Lung (tissue), 12 donors: Measurements from ENCODE around the gene DUSP2. TPM values are rescaled to one million over a fixed set of nuclear protein-coding genes. Genes with fewer than 3 reads are reported as not detected.

Experiments used
- ATAC-seq: fragments of 200-7000 bp; cut with Tn5 transposase; one replicate; pipeline ENCODE4 v1.9.1; 2020; ENCODE audit warnings: moderate number of reproducible peaks; ENCODE audit not compliant: insufficient read depth, low FRiP score
- DNase-seq, 3 donors: peaks; one replicate each; pipeline ENCODE4 v3.0.0-alpha.2; 2013 to 2017
- H3K27ac ChIP-seq, 2 donors: one replicate each; pipeline ENCODE4 v1.5.1; 2013; ENCODE audit warnings: mild to moderate bottlenecking in 2 of 2, moderate library complexity in 2 of 2, control low read depth in 1 of 2, inconsistent platforms in 1 of 2, low read depth in 1 of 2, low read length in 1 of 2
- H3K27me3 ChIP-seq, 3 donors: one replicate each; pipeline ENCODE4 v1.5.1; 2013; ENCODE audit warnings: low read length in 2 of 3; ENCODE audit not compliant: control insufficient read depth in 3 of 3, insufficient read depth in 3 of 3
- H3K36me3 ChIP-seq, 4 donors: one replicate each; pipeline ENCODE4 v1.5.1; 2013; ENCODE audit warnings: low read length in 4 of 4, mild to moderate bottlenecking in 1 of 4, moderate library complexity in 1 of 4; ENCODE audit not compliant: control insufficient read depth in 4 of 4, insufficient read depth in 4 of 4
- H3K4me1 ChIP-seq, 5 donors: one replicate each; pipeline ENCODE4 v1.5.1; 2013; ENCODE audit warnings: low read length in 5 of 5, mild to moderate bottlenecking in 2 of 5, moderate library complexity in 1 of 5; ENCODE audit not compliant: control insufficient read depth in 5 of 5, insufficient read depth in 5 of 5
- H3K4me3 ChIP-seq: one replicate; pipeline ENCODE4 v1.5.1; 2013; ENCODE audit warnings: mild to moderate bottlenecking, control low read depth, moderate library complexity
- H3K9ac ChIP-seq, 2 donors: one replicate each; pipeline ENCODE4 v1.5.1; 2013; ENCODE audit warnings: low read length in 2 of 2, control low read depth in 1 of 2; ENCODE audit not compliant: insufficient read depth in 1 of 2
- H3K9me3 ChIP-seq, 4 donors: one replicate each; pipeline ENCODE4 v1.5.1; 2013; ENCODE audit warnings: low read length in 3 of 4, mild to moderate bottlenecking in 1 of 4, moderate library complexity in 1 of 4; ENCODE audit not compliant: control insufficient read depth in 4 of 4, insufficient read depth in 3 of 4
- WGBS, 2 donors: extraction: QIAGEN DNeasy Blood & Tissue Kit; methylation state at CpG; one replicate each; pipeline ENCODE4 v1.1.7; 2013; 5-methylcytosine and 5-hydroxymethylcytosine counted together
- polyA plus RNA-seq, 2 donors: library from polyadenylated mRNA; stranded (reverse); fragments of 200-250 nt; gene quantifications; one replicate each; pipeline ENCODE4 v1.2.1, GENCODE V29; 2013
- total RNA-seq, 2 donors: library from RNA; depleted of rRNA in 1 of 2; stranded (reverse); fragments of >200 nt in 1 of 2; gene quantifications; one replicate each; pipeline ENCODE4 v1.2.1, GENCODE V29; 2014 to 2021
- TF ChIP-seq, protein P1 (sequence below): IDR thresholded peaks from 2 replicates; pipeline ENCODE4 v1.5.1; 2012; ENCODE audit warnings: mild to moderate bottlenecking; ENCODE audit errors: control extremely low read depth, extremely low read depth
- donor health status: control.
- donor health status: control.
- donor health status: Bipolar disorder and iron deficiency.
- donor health status: healthy.
- donor health status: DM: yes; HTN: yes; CAD: no.

Gene DUSP2
- total and polyA plus RNA-seq, 4 donors, result 3.5 to 33.6 (median 5.8) TPM

DNA sequence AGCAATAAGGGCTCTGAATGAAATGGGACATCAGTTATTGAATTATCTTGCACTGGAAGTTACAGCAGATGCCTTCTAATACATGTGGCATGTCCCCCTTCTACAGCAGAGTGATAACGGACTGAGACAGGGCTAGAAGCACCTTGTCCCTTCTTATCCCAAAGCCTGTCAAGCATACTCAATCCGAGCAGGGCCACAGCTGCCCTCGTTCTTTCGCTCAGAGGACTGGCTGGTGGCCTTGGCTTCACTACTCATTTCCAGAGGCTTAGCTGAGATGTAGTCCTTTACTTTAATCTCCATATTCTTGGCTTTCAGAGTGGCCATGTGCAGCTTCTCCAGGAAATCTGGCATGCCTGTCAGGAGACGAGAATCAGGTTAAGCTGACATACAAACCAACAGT lies 41.3 kb upstream of the DUSP2 start:
- peaks cover 0 to 5% (median 0%) of the 10 kb centered on the region in 5 donors for H3K4me1 ChIP-seq
- H3K27ac ChIP-seq, result peak overlapping the region in 1 of 2 donors; percentile 90
- no peak overlapping the region for H3K9ac ChIP-seq
- DNase-seq (no peak), ATAC-seq (no peak)
- TF ChIP-seq, protein P1, sequence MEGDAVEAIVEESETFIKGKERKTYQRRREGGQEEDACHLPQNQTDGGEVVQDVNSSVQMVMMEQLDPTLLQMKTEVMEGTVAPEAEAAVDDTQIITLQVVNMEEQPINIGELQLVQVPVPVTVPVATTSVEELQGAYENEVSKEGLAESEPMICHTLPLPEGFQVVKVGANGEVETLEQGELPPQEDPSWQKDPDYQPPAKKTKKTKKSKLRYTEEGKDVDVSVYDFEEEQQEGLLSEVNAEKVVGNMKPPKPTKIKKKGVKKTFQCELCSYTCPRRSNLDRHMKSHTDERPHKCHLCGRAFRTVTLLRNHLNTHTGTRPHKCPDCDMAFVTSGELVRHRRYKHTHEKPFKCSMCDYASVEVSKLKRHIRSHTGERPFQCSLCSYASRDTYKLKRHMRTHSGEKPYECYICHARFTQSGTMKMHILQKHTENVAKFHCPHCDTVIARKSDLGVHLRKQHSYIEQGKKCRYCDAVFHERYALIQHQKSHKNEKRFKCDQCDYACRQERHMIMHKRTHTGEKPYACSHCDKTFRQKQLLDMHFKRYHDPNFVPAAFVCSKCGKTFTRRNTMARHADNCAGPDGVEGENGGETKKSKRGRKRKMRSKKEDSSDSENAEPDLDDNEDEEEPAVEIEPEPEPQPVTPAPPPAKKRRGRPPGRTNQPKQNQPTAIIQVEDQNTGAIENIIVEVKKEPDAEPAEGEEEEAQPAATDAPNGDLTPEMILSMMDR, result no peak
- H3K27me3 ChIP-seq, result no peaks in the 10 kb centered on the region
- 91 to 94% methylated on average over 5 of the region's 5 CpGs for WGBS, 2 donors
- peaks cover 18 to 36% (median 27%) of the 10 kb centered on the region in 4 donors for H3K36me3 ChIP-seq
- H3K9me3 ChIP-seq, result no peaks in the 10 kb centered on the region
- H3K4me3 ChIP-seq, result no peak overlapping the region

DNA sequence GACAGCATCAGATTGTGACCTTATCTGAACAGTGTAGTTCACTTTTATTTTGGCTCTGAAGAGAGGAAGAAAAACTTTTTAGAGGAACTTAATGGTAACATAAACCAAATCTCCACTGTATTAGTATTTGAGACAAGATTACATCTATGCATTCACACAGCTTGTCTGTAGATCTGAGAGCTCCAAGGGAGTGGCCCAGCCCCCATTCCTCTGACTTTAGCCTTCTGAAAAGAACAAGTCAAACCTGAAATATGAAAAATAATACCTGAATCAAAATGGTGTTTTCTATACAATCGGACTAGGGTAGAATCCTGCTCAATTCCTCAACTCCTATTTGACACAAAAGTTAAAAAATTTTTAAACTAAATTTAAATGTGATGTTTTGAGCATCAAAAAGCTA lies 40.3 kb upstream of the DUSP2 start:
- H3K4me1 ChIP-seq, result no peaks in the 10 kb centered on the region
- WGBS, 2 donors, result 85 to 88% methylated on average over 1 of the region's 1 CpG
- ATAC-seq (no peak), DNase-seq (no peak)
- peak overlapping the region in 1 of 2 donors; percentile 90 for H3K27ac ChIP-seq
- H3K27me3 ChIP-seq, result no peaks in the 10 kb centered on the region
- peaks cover 12 to 34% (median 23%) of the 10 kb centered on the region in 4 donors for H3K36me3 ChIP-seq
- TF ChIP-seq, protein P1, result no peak
- H3K9me3 ChIP-seq, result no peaks in the 10 kb centered on the region
- no peak overlapping the region for H3K4me3 ChIP-seq
- no peak overlapping the region for H3K9ac ChIP-seq

DNA sequence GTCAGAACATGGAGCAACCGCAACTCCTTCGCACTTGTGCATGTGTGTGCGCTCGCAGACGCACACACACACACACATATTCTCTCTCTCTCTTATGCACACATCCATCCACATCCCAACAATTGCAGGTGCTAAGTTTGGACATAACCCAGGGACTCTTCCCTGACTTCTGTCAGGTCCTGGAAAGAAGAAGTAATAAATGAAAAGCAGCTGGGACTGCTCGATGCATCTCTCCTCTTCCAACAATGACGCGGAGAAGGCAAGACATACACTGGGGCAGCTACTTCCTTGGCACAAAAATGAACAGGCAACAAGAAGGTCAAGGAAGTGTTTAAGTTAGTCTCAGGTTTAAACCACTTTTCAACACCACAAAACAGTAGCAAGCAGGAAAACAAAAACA lies 39.7 kb upstream of the DUSP2 start:
- no peaks in the 10 kb centered on the region for H3K27me3 ChIP-seq
- H3K36me3 ChIP-seq, result peaks cover 11 to 33% (median 22%) of the 10 kb centered on the region in 4 donors
- no peaks in the 10 kb centered on the region for H3K4me1 ChIP-seq
- H3K27ac ChIP-seq, result no peak overlapping the region
- ATAC-seq, result no peak
- TF ChIP-seq, protein P1, result no peak
- no peak for DNase-seq
- WGBS, 2 donors, result 92 to 94% methylated on average over 8 of the region's 8 CpGs
- H3K4me3 ChIP-seq, result no peak overlapping the region
- no peak overlapping the region for H3K9ac ChIP-seq
- no peaks in the 10 kb centered on the region for H3K9me3 ChIP-seq

DNA sequence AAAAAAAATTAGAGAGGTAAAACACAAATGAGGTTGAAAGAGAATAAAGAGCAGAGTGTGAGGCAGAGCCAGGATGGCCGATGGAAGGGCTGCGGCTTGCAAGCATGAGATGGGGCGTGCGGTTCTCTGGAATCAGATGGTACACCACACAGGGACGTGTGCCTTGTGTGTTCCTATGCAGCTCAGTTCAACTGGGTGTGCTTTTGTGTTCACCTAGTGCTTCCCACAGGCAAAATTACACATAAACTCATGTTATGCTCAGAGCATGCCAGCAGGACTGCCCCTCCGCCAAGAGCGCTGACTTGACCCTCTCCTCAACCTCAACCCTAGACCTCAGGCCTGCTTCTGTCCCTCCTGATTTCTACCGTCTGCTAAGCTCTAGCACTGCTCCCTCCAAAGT lies 38.9 kb upstream of the DUSP2 start:
- TF ChIP-seq, protein P1, result no peak
- Histone ChIP-seq H3K9me3 (no peaks in the 10 kb centered on the region), H3K4me3 (no peak overlapping the region), H3K36me3 (peaks cover 11 to 29% (median 21%) of the 10 kb centered on the region in 4 donors), H3K27ac (peak overlapping the region in 1 of 2 donors; percentile 14), H3K27me3 (no peaks in the 10 kb centered on the region), H3K9ac (no peak overlapping the region), H3K4me1 (no peaks in the 10 kb centered on the region)
- ATAC-seq, result no peak
- no peak for DNase-seq
- 93 to 97% methylated on average over 8 of the region's 8 CpGs for WGBS, 2 donors
